ENCODE measurements around the gene GLP2R.
A peak's percentile ranks its signal among the peaks of the same experiment; 100 is the strongest.

The GLP2R gene

GRCh38 chr17:9937901-9938300, 112.2 kb downstream of the GLP2R start:
- Histone ChIP-seq H3K27ac (peak overlapping the region in 6 of 21 experiments; percentile 13 to 84 (median 34)), H3K4me3 (no peak overlapping the region)

GRCh38 chr17:9938764-9939163, 113.0 kb downstream of the GLP2R start:
- no peak overlapping the region for H3K4me3 ChIP-seq
- no peak overlapping the region for H3K27ac ChIP-seq

- no peak overlapping the region for H3K27ac ChIP-seq
Measured at GRCh38 chr17:9940841-9941240, 115.1 kb downstream of the GLP2R start.

GRCh38 chr17:9941305-9941704, 115.6 kb downstream of the GLP2R start:
- no peak overlapping the region for H3K27ac ChIP-seq
- no peak overlapping the region for H3K4me3 ChIP-seq

More at GRCh38 chr17:9940841-9941240, 115.1 kb downstream of the GLP2R start:
- H3K4me3 ChIP-seq: no peak overlapping the region

Measured in skin epidermis (tissue), 12 donors.